Sigmoid colon (tissue), 7 donors: ENCODE measurements around the gene HHIP. TPM values are rescaled to one million over a fixed set of nuclear protein-coding genes. Genes with fewer than 3 reads are reported as not detected.

Experiments
- DNase-seq: peaks from one replicate; pipeline ENCODE4 v3.0.0-alpha.2; 2019
- H3K27ac ChIP-seq, 4 donors: fragments of 200-600 bp; sonication (generic); one replicate each; pipeline ENCODE4 v1.5.1; 2016 to 2019; ENCODE audit warnings: mild to moderate bottlenecking in 1 of 4
- H3K27me3 ChIP-seq, 3 donors: fragments of 200-600 bp; sonication (generic); one replicate each; pipeline ENCODE4 v1.5.1; 2019; ENCODE audit warnings: mild to moderate bottlenecking in 1 of 3
- H3K36me3 ChIP-seq, 4 donors: fragments of 200-600 bp; sonication (generic); one replicate each; pipeline ENCODE4 v1.5.1; 2016 to 2019
- H3K4me1 ChIP-seq, 4 donors: fragments of 200-600 bp; sonication (generic); one replicate each; pipeline ENCODE4 v1.5.1; 2017 to 2019
- H3K4me3 ChIP-seq, 4 donors: fragments of 200-600 bp; sonication (generic); one replicate each; pipeline ENCODE4 v1.5.1; 2017 to 2019; ENCODE audit warnings: mild to moderate bottlenecking in 2 of 4, moderate library complexity in 1 of 4
- H3K9me3 ChIP-seq, 4 donors: fragments of 200-600 bp in 3 of 4; sonication (generic) in 3 of 4; one replicate each; pipeline versions ENCODE4 v1.5.1 to v1.6.1; 2013 to 2019
- CTCF ChIP-seq, 4 experiments: fragments of 450-650 bp in 3 of 4; fragments of 200-600 bp in 1 of 4; IDR thresholded peaks; one replicate each; pipeline ENCODE4 v1.5.1; 2016 to 2019; ENCODE audit warnings: antibody characterized with exemption in 4 of 4, mild to moderate bottlenecking in 3 of 4, moderate library complexity in 2 of 4
- EP300 ChIP-seq, 4 donors: sonication (generic); formaldehyde crosslinking; IDR thresholded peaks; one replicate each; pipeline ENCODE4 v1.6.1; 2017; ENCODE audit warnings: antibody characterized with exemption in 4 of 4
- POLR2A ChIP-seq, 2 donors: fragments of 450-650 bp; IDR thresholded peaks; one replicate each; pipeline ENCODE4 v1.6.1; 2016; ENCODE audit warnings: antibody characterized with exemption in 2 of 2, mild to moderate bottlenecking in 2 of 2, moderate library complexity in 2 of 2
- POLR2AphosphoS5 ChIP-seq, 4 donors: sonication (generic); formaldehyde crosslinking; IDR thresholded peaks; one replicate each; pipeline ENCODE4 v1.6.1; 2017; ENCODE audit warnings: antibody characterized with exemption in 4 of 4
- WGBS, 2 donors: extraction: QIAGEN DNeasy Blood & Tissue Kit; methylation state at CpG; one replicate each; pipeline ENCODE4 v1.1.7; 2013; 5-methylcytosine and 5-hydroxymethylcytosine counted together
- intact Hi-C: fragments of 100-400 bp; cut with DNase I; formaldehyde crosslinking; loops from one replicate; pipeline ENCODE4 v1.15.1; 2023
- polyA plus RNA-seq, 3 donors: library from polyadenylated mRNA; stranded (reverse); fragments of 200-250 nt; gene quantifications; one replicate each; pipeline ENCODE4 v1.2.3, GENCODE V29; 2013
- total RNA-seq, 4 donors: library from RNA; depleted of rRNA; stranded (reverse); fragments of >200 nt; gene quantifications; one replicate each; pipeline ENCODE4 v1.1.0, GENCODE V29; 2016
- donor health status: healthy with polysubstance abuse.
- donor health status: Bipolar disorder and iron deficiency.
- donor health status: healthy.

HHIP gene
- total and polyA plus RNA-seq, 7 donors, result 0.16 to 2.1 (median 0.58) TPM; not detected in 1

DNA sequence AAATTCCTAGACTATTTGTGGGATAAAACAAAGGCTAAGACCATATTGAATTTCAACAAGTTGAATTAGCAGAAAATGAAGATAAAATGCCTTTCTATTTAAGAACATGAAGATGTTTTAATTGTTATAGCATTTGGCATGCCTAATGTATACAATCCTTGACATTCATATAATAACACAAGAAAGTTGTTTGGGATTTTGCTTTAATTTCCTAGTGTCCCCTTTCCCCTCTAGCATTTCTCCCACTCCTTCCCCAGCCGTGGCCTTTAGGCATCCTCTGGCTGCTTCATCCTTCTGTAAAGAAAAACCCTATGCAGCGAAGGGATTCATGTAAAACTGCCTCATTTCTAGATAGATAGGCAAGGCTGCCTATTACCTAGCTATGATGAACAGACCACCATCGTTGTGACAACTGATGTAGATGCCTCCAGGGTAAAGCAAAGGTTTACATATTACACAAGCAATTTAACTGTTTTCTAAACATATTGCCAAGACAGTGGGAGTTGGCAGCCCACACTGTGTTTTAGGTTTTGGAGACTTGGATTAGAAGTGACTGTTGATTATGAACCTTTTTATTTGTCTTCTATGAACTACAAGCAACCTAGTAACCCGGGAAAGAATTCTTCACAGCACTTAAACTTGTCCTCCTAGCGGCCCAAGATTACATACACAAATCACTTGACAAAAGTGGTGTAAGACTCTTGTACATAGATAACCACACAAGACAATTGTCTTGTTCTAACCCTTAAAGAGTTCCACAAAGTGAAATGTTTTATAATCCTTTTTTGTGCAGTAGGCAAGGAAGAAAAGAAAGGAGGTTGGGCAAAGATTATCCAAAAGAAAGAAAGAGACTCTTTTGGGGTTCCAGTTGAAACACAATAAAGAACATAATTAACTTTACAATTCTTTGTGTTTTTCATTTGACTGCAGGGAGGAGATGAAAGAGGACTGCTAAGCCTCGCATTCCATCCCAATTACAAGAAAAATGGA lies 59.9 kb downstream of the HHIP start:
- Histone ChIP-seq H3K36me3 (no peaks in the 10 kb centered on the region), H3K27me3 (no peaks in the 10 kb centered on the region), H3K4me1 (no peaks in the 10 kb centered on the region), H3K9me3 (no peaks in the 10 kb centered on the region), H3K27ac (no peak overlapping the region), H3K4me3 (no peak overlapping the region)
- intact Hi-C loops, result no loop called here
- WGBS, 2 donors, result 60 to 62% methylated on average over 6 of the region's 6 CpGs
- DNase-seq, result no peak
- TF ChIP-seq POLR2AphosphoS5 (IDR thresholded peaks at IDR 0.05), result no peak
- TF ChIP-seq POLR2A (IDR thresholded peaks at IDR 0.05), result no peak
- TF ChIP-seq EP300 (IDR thresholded peaks at IDR 0.05), result no peak
- no peak for TF ChIP-seq CTCF (IDR thresholded peaks at IDR 0.05)

- WGBS, 2 donors, result 85 to 91% methylated on average over 2 of the region's 2 CpGs
- TF ChIP-seq POLR2A (IDR thresholded peaks at IDR 0.05) (no peak), POLR2AphosphoS5 (IDR thresholded peaks at IDR 0.05) (no peak), CTCF (IDR thresholded peaks at IDR 0.05) (no peak), EP300 (IDR thresholded peaks at IDR 0.05) (no peak)
- H3K4me1 ChIP-seq, result no peaks in the 10 kb centered on the region
These were observed 63.2 kb downstream of the HHIP start for GRCh38 chr4:144709159-144709558.

DNA sequence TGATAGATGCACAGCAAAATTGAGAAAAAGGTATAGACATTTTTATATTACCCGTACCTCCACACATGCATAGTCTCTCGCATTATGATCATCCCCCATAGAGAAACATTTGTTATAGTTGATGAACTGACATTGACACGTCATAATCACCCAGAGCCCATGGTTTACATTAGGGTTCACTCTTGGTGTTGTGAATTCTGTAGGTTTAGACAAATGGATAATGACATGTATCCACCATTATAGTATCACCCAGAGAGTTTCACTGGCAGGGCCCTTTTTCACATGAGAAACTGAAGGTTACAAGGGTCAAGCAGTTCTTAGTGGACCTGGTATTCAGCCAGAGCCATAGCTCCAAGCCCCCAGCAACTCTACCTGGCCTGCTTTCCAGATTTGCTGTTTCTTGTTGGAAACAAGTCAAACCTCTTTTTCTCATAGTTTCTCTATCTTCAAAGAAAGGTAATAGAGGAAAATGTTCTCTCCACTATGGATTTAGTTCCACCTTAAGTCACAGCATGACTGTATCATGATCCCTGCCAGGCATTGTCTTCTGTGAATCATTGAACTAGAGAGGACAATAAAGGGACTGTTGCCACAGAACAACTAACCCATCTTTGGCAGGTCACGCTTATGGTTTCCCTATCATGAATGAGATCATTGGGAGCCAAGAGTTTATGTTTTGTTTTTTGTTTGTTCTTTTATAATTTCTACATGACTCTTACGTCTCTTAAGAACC lies 64.0 kb downstream of the HHIP start:
- intact Hi-C loops, result no loop called here
- Histone ChIP-seq H3K27ac (no peak overlapping the region), H3K4me3 (no peak overlapping the region), H3K36me3 (no peaks in the 10 kb centered on the region), H3K27me3 (no peaks in the 10 kb centered on the region), H3K4me1 (no peaks in the 10 kb centered on the region), H3K9me3 (no peaks in the 10 kb centered on the region)
- no peak for TF ChIP-seq EP300 (IDR thresholded peaks at IDR 0.05)
- WGBS, 2 donors, result 58 to 84% methylated on average over 5 of the region's 5 CpGs
- DNase-seq, result no peak

More at GRCh38 chr4:144709159-144709558, 63.2 kb downstream of the HHIP start:
- Histone ChIP-seq H3K27ac (no peak overlapping the region), H3K4me3 (no peak overlapping the region), H3K9me3 (no peaks in the 10 kb centered on the region), H3K27me3 (no peaks in the 10 kb centered on the region), H3K36me3 (no peaks in the 10 kb centered on the region)
- intact Hi-C loops, result no loop called here
- no peak for DNase-seq

- no peak overlapping the region for H3K27ac ChIP-seq
- H3K9me3 ChIP-seq, result no peaks in the 10 kb centered on the region
- intact Hi-C loops, result no loop called here
- H3K36me3 ChIP-seq, result no peaks in the 10 kb centered on the region
- no peaks in the 10 kb centered on the region for H3K27me3 ChIP-seq
- TF ChIP-seq POLR2AphosphoS5 (IDR thresholded peaks at IDR 0.05), result no peak
- TF ChIP-seq EP300 (IDR thresholded peaks at IDR 0.05), result no peak
- TF ChIP-seq CTCF (IDR thresholded peaks at IDR 0.05), result no peak
- no peak for TF ChIP-seq POLR2A (IDR thresholded peaks at IDR 0.05)
- no peak for DNase-seq
- no peak overlapping the region for H3K4me3 ChIP-seq
- H3K4me1 ChIP-seq, result no peaks in the 10 kb centered on the region
These were observed 64.6 kb downstream of the HHIP start for GRCh38 chr4:144710526-144710912.
